ENCODE measurements around the gene CASD1. TPM values are rescaled to one million over a fixed set of nuclear protein-coding genes. Genes with fewer than 3 reads are reported as not detected.
A peak's percentile ranks its signal among the peaks of the same experiment; 100 is the strongest.

Gene CASD1
- total and polyA plus RNA-seq, 2 of the 4 experiments (the other 2 are of a cell fraction): 4.0 to 4.5 TPM

GRCh38 chr7:94580601-94581000, 71.0 kb downstream of the CASD1 start:
- in situ Hi-C loops (cut with MboI; ENCODE audit: low sequenced_read_pairs) (no loop called here), intact Hi-C loops (cut with micrococcal nuclease) (no loop called here), dilution Hi-C loops (cut with HindIII; ENCODE audit: low sequenced_read_pairs, unreplicated experiment) (no loop called here)
- Histone ChIP-seq H3K9me3 (ENCODE audit: control insufficient read depth, insufficient read depth, low read length) (peaks cover 5% of the 10 kb centered on the region), H2BK20ac (ENCODE audit: low read depth, low read length) (no peak overlapping the region), H4K20me1 (ENCODE audit: insufficient read depth, low read length) (no peaks in the 10 kb centered on the region), H3K36me3 (ENCODE audit: control insufficient read depth, insufficient read depth, low read length) (no peaks in the 10 kb centered on the region), H2BK15ac (ENCODE audit: low read depth, low read length) (no peak overlapping the region), H4K8ac (ENCODE audit: low read depth in 2 of 2, low read length in 2 of 2) (no peak overlapping the region), H2AFZ (replicated peaks; ENCODE audit: low read length, poor library complexity) (no peak overlapping the region), H2BK120ac (ENCODE audit: low read depth, low read length) (no peak overlapping the region), H3K4ac (ENCODE audit: low read depth, low read length) (no peak overlapping the region), H2AK9ac (replicated peaks; ENCODE audit: low read depth, low read length, poor library complexity) (no peak overlapping the region), H4K5ac (ENCODE audit: low read depth, low read length) (no peak overlapping the region), H4K91ac (ENCODE audit: insufficient read depth, low read depth, low read length) (no peak overlapping the region), H3K18ac (ENCODE audit: low read depth, low read length) (no peak overlapping the region), H3K4me1 (ENCODE audit: control insufficient read depth, insufficient read depth, low read length) (peaks cover 1% of the 10 kb centered on the region; the same call in 1 of the 2 replicates), H3K9me1 (ENCODE audit: insufficient read depth, low read length) (no peaks in the 10 kb centered on the region), H3K14ac (replicated peaks; ENCODE audit: low read depth, low read length) (no peak overlapping the region), H3K9ac (ENCODE audit: low read depth, low read length) (no peak overlapping the region), H3K4me2 (ENCODE audit: low read depth, low read length) (peak overlapping the region; percentile 32; the same call in 1 of the 2 replicates), H3K23ac (ENCODE audit: low read depth, low read length) (no peak overlapping the region), H3K27ac (ENCODE audit: insufficient read depth, low read length) (no peak overlapping the region), H3K56ac (ENCODE audit: extremely low read depth, insufficient read depth, low read length) (no peak overlapping the region), H3K4me3 (ENCODE audit: insufficient read depth, low read depth, low read length) (no peak overlapping the region), H2AK5ac (ENCODE audit: low read depth, low read length) (no peak overlapping the region), H2BK5ac (ENCODE audit: low read depth, low read length, poor library complexity, severe bottlenecking) (no peak overlapping the region), H3K27me3 (ENCODE audit: control insufficient read depth, insufficient read depth, low read length) (no peaks in the 10 kb centered on the region), H3K79me1 (ENCODE audit: low read depth in 1 of 2, low read length in 2 of 2) (no peaks in the 10 kb centered on the region)
- BruUV-seq (replicated peaks): no TSS peak
- ChIA-PET POLR2A (ENCODE audit: unreplicated experiment) (no interaction called here), CTCF (interaction anchor here (1.2 kb wide), 1 partner anchor 13 kb away, joined by 4 read pairs; no protein-coding TSS in a partner anchor)
- peak; percentile 49 for DNase-seq
- no peak for TF ChIP-seq USF2 (IDR thresholded peaks at IDR 0.05; ENCODE audit: low read depth, low read length)
- no peak for TF ChIP-seq CTCF (conservative IDR thresholded peaks at IDR 0.05; ENCODE audit: low read depth, low read length)
- TF ChIP-seq CEBPB (IDR thresholded peaks at IDR 0.05; ENCODE audit: low read depth, low read length): peak; percentile 64
- no peak for TF ChIP-seq MAFK (IDR thresholded peaks at IDR 0.05; ENCODE audit: low read depth, low read length)
- TF ChIP-seq MXI1 (IDR thresholded peaks at IDR 0.05; ENCODE audit: borderline replicate concordance, low read depth, low read length): no peak
- TF ChIP-seq RCOR1 (IDR thresholded peaks at IDR 0.05; ENCODE audit: insufficient replicate concordance, low read length): no peak
- no peak for TF ChIP-seq POLR2A (IDR thresholded peaks at IDR 0.05; ENCODE audit: low read depth, low read length)
- no peak for TF ChIP-seq SMC3 (IDR thresholded peaks at IDR 0.05; ENCODE audit: low read depth, low read length)
- TF ChIP-seq BHLHE40 (IDR thresholded peaks at IDR 0.05; ENCODE audit: low read depth, low read length): peak; percentile 13; the same call in 1 of the 2 replicates
- no peak for TF ChIP-seq CHD1 (IDR thresholded peaks at IDR 0.05; ENCODE audit: low read depth, low read length)
- TF ChIP-seq FOS (IDR thresholded peaks at IDR 0.05; ENCODE audit: low read depth, low read length): no peak
- TF ChIP-seq RFX5 (IDR thresholded peaks at IDR 0.05; ENCODE audit: low read depth, low read length): no peak
- no CpG with 5 or more reads among the region's 1 CpG for WGBS, 2 experiments (ENCODE audit: extremely low coverage in 2 of 2, insufficient read length in 1 of 2)
- peak; percentile 71 for ATAC-seq (ENCODE audit: low read depth)
